Fibroblast of the aortic adventitia (primary cell): Measurements from ENCODE around the gene ZP4. TPM values are rescaled to one million over a fixed set of nuclear protein-coding genes. Genes with fewer than 3 reads are reported as not detected.
"Not testable (repeated sequence)": the region's sequence is repeated elsewhere in the genome, so short reads cannot be mapped to it uniquely, and the experiment has no call there.

ENCODE experiments used
- DNase-seq: peaks from one replicate; pipeline ENCODE4 v3.0.0-alpha.2; 2010; ENCODE audit warnings: low read depth
- H3K4me3 ChIP-seq: 2 replicates; pipeline ENCODE4 v1.5.1; 2011; ENCODE audit warnings: low read depth, mild to moderate bottlenecking, control low read depth, low read length, moderate library complexity
- total RNA-seq: library from RNA; depleted of rRNA; stranded (reverse); fragments of >200 nt; gene quantifications from 2 replicates; pipeline ENCODE4 v1.2.3, GENCODE V29; 2012; ENCODE audit warnings: low replicate concordance
- TF ChIP-seq, protein P1 (sequence below): IDR thresholded peaks from 2 replicates; pipeline ENCODE4 v1.5.1; 2011; ENCODE audit warnings: mild to moderate bottlenecking, low read length, control low read depth, inconsistent platforms; ENCODE audit not compliant: insufficient read depth

ZP4 gene
- total RNA-seq, 1 donor = not detected

DNA sequence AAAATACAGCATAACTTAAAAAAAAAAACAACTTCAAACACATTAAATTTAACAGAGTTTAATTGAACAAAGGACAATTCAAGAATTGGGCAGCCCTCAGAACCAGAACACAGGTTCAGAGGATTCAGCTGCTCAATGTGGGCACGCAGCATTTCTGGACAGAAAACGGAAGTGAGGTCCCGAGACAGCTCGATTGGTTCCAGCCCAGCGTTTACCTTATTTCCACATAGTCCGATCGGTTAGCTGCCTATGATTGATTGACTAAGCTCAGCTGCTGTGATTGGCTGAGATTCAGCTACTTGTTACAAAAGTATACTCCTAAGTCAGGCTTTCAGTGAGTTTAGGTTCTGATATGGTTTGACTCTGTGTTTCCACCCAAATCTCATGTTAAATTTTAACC, 33.3 kb downstream of the ZP4 start:
- TF ChIP-seq, protein P1, sequence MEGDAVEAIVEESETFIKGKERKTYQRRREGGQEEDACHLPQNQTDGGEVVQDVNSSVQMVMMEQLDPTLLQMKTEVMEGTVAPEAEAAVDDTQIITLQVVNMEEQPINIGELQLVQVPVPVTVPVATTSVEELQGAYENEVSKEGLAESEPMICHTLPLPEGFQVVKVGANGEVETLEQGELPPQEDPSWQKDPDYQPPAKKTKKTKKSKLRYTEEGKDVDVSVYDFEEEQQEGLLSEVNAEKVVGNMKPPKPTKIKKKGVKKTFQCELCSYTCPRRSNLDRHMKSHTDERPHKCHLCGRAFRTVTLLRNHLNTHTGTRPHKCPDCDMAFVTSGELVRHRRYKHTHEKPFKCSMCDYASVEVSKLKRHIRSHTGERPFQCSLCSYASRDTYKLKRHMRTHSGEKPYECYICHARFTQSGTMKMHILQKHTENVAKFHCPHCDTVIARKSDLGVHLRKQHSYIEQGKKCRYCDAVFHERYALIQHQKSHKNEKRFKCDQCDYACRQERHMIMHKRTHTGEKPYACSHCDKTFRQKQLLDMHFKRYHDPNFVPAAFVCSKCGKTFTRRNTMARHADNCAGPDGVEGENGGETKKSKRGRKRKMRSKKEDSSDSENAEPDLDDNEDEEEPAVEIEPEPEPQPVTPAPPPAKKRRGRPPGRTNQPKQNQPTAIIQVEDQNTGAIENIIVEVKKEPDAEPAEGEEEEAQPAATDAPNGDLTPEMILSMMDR = no peak
- H3K4me3 ChIP-seq = no peak overlapping the region
- no peak for DNase-seq

DNA sequence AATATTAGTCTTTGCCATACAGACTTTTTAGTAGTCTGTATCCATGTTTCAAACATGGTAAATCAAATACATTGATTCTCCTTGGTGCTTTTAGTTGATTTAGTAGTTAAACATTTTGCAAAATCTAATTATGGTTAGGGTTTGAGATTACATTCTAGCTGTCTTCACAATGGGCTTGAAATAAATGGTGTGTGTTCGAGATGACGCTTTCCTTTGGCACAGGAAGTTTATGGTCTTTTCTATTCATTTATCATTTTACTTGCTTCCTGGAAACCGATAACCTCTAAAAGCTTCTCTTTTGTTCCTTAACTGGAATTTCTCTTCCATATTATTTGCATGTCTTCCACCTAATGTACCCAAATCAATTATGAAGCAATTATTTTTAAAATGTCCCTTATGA, 38.4 kb downstream of the ZP4 start:
- DNase-seq = no peak
- TF ChIP-seq, protein P1 = no peak
- H3K4me3 ChIP-seq = no peak overlapping the region

DNA sequence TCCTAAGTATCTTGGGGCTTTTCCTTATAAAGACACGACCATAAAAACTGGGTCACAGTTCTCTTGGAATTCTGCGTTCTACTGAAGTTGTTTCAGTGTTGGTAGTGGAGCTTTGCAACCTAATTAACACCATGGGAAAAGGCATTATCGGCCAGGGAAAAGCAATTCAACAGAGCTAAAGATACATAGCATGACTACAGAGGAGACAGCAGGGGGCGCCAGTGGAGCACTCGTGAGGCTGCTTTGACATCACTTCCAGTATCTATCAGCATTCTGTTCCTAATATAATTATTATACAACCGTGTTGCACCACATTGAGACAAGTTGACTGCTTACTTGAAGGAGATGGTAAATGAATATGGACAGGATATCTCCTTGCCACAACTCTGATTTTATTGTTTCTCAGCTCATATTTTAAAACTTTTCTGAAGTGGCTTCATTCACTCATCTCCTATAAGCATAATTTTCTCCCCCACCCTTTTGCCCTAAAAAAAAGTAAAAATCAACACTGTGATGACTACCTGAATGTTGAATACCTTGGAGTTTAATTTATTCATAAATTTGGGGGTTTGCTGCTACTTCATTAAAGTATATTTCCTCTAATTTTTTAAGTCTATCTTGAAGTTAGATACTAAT, 39.4 kb downstream of the ZP4 start:
- TF ChIP-seq, protein P1 = peak; percentile 39
- no peak overlapping the region for H3K4me3 ChIP-seq
- peak; percentile 31 for DNase-seq

DNA sequence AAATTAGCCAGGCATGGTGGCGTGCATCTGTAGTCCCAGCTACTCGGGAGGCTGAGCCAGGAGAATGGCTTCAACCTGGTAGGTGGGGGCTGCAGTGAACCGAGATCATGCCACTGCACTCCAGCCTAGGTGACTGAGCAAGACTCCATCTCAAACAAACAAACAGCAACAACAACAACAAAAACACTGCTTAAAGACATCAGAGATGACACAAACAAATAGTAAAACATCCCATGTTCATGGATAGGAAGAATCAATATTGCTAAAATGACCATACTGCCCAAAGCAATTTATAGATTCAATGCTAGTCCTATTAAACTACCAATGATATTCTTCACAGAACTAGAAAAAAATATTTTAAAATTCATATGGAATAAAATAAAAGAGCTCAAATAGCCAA, 47.2 kb downstream of the ZP4 start:
- H3K4me3 ChIP-seq, DNase-seq: not testable (repeated sequence)

DNA sequence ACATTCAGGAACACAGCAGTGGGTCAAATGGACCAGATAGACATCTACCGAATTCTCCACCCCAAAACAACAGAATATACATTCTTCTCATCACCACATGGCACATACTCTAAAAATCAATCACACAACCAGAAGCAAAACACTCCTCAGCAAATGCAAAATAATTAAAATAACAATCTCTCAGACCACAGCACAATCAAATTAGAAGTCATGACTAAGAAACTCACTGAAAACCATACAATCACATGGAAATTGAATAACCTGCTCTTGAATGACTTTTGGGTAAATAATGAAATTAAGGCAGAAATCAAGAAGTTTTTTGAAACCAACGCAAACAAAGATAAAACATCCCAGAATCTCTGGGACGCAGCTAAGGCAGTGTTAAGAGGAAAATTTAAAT, 49.2 kb downstream of the ZP4 start:
- DNase-seq = no peak
- no peak overlapping the region for H3K4me3 ChIP-seq
- TF ChIP-seq, protein P1 = no peak

DNA sequence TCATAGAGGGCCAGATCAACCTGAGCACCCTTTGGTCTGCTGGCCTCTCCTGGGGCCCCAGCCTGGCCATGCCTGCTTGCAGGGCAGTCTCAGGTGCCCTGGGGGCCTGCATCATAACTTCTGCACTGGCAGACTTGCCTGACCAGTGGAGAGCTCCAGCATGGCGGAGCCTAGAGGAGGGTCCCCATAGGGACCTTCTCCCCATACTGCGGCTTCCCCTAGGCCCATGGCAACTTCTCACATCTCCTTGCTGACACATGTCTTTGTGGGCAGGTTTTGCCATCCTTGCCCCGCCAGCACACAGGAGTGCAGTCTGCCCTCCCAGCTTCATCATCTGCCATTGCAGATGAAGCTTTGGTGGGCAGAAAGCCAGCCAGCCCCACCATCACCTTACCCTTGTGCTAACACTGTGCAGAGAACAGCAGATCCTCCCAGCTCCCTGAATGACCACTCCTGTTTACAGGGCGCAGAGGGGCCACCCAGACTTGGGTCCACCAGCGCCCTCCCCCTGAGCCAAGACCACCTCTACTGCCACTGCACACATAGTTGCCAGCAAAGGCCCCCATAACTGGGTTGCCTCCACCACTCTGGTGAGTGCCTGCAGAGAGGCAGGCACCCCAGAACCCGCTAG, 51.7 kb downstream of the ZP4 start:
- no peak for DNase-seq
- TF ChIP-seq, protein P1 = no peak
- H3K4me3 ChIP-seq = no peak overlapping the region

DNA sequence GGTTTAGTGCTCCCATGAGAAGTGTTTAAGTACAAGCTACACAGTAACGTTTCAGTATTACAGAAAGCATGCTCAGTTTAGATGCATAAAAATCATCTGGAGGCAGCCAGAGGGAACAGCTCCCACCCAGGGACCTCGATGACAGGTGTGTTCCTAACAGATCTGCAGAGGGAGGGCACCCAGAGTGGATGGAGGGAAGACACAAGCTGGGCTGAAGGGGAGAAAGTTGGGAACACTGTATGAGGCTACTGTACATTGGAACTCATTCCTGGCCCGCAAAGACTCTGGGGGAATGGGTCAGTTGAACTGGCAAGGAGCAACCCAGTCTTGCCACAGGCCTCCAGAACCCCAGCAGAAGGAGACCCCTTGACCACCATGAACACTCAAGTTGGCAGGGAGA, 52.4 kb downstream of the ZP4 start:
- DNase-seq = no peak
- TF ChIP-seq, protein P1 = no peak
- no peak overlapping the region for H3K4me3 ChIP-seq
